Activated gamma-delta T cell (primary cell): ENCODE measurements around the gene SOX6.
"Not testable (repeated sequence)": the region's sequence is repeated elsewhere in the genome, so short reads cannot be mapped to it uniquely, and the experiment has no call there.

Source experiments
- DNase-seq: peaks from one replicate; lab custom pipeline; 2025; lab: John Stamatoyannopoulos, UW

Gene SOX6

DNA sequence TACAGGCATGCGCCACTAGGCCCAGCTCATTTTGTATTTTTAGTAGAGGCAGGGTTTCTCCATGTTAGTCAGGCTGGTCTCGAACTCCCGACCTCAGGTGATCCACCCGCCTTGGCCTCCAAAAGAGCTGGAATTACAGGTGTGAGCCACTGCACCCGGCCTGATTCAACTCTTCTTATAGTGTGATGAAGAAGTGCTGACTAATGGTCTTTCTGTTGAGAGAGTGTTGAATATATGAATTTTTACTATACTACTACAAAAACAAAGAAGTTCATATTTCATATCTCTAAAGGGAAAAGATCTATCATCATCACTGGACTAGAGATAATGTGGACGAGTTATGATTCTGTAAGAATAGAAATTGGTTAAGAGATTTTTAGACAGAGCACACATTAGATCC, 320.1 kb downstream of the SOX6 start:
- DNase-seq: no peak

DNA sequence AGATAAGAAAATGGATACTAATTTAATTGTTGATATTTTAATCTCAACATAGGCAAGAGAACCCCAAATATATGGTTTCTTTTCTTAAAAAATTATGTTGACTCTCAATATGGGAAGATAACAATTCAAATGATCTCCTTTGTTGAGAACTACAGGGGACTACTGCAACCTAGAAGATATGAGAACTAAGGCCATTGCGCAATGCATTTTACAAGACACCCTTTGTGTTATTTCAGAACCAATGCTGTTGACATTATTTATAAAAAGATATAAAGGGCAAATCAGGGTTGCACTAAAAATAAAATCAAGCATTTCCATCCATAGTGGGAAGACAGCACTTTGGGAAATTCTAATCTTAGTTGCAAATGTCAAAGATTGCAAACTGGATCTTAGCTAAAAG, 322.3 kb downstream of the SOX6 start:
- no peak for DNase-seq

DNA sequence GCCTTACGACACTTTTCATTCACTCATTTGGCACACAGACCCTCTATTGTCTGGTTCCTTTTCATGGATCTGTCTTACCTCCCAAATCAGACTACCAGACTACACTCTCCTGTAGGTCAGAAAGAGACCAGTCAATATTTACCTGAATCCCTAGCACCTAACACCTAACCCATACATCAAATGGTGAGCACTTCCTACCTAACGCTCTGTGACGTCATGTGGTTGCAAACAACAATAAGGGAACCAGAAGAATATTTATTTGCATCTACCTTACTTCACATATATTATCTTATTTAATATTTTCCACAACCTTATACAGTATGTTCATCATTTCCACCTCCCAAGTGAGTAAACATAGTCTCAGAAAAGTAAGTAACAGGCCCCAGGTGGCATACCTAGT, 323.4 kb downstream of the SOX6 start:
- DNase-seq: no peak

DNA sequence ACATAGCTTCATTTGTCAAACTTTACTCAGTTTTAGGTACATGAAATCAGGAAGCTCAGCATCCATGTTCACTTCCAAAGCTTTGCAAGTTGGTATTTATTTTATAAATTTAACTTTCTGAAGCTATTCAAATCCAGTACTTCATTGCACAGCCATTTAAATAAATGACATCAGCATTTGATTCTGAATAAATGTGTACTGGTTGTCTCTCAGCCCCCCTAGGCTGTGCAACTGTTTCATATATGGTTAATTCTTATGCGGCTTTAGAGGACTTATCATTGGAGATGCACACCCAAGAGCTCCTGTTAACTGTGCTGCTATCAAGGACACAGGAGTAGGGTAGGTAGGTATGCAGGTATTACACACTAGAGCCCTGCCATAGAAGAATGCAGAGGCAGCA, 325.1 kb downstream of the SOX6 start:
- no peak for DNase-seq

DNA sequence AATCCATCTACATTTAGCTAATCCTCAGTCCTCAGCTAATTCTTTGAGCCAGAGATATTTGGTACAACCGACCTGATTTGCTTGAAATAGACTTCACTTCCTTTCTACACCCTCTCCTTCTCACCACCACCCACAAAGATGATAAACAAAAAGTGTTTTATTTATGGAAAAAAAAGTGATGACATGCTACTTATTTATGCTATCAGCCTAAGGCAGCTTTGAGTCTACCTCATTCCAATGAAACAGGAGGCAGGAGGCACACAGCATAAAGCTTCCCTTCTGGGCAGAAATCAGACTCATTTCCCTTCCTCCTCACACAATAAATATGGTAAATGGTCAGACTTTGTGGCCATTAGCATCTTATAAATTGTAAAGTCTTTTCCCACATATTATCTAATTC, 325.7 kb downstream of the SOX6 start:
- no peak for DNase-seq

DNA sequence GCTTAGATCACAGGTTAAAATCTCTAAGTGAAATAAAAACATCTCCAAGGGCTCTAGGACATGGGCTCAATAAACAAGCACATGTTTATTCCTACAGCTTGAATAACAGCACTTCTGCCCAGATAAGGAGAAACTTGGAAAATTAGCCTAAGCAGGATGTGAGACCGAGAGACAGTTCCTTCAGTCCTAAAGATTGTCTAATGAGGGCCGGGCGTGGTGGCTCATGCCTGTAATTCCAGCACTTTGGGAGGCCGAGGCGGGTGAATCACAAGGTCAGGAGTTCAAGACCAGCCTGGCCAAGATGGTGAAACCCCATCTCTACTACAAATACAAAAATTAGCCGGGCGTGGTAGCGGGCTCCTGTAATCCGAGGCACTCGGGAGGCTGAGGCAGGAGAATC, 327.2 kb downstream of the SOX6 start:
- not testable (repeated sequence) for DNase-seq

DNA sequence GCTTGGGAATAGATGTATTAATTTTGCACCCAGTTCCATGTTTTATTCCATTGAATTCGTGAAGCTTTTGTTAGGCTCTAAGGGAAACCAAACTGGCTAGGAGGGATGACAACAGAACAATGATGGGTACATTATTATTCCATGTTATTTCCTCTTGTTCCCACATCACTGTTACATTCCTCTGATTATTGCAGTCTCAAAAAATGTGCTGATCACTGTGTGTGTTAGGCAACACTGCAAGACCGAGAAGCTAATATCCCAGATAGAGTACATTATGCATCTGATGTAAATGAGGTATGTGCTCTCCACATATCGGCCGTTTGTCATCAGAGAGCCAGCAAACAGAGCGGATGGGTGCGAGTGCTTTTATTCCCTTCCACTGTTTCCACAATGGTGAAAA, 327.9 kb downstream of the SOX6 start:
- DNase-seq: no peak

DNA sequence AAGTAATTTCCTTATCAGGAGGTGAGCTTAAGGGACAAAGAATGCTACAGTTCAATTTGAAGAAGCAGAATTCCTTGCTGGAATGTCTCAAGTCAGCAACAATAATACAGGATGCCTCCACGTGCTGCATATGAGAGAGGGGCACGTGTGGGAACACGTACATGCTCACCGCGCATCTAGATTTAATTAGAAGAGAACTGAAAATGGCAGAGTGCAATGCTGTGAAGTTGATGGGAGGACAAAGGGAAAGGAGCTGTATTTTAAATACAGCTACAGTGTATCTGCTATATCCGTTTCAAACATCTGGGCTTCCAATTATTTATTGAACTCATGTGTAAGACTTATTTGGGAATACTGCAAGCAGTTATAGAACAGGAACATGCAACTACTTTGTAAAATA, 328.7 kb downstream of the SOX6 start:
- no peak for DNase-seq

DNA sequence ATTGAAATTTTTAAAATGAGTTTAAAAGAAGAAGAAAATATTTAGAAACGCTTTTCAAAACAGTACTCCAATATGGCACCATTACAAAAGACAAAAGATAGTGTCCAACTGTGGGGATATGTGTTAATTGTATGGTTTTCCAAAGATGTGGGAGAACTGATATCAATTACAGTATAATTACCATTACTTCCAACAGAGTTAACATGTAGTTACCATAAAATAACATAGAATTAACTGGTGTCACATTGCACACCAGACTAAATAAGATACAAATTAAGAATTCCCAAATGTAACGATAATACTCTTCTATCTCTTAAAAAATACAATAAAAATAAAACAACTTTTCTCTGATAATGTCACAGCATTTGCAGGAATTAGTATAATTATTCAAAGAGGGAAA, 329.5 kb downstream of the SOX6 start:
- no peak for DNase-seq

DNA sequence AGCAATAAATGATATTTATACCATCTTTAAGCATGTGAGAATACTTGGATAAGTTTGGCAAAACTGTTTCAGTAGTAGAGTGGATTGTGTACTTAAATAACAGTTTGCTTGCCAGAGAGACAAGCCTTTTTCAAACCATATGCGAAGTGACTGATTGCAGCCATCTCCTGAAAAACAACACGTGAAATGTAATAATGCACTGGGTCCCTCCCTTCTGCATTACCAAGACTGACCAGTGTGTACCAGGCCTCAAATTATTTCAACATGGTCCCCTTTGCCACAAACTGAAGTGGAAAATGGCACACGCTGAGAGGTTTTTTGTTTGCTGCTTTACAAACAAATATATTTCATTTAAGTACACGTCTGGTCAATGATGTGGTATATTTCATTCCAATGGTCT, 337.4 kb downstream of the SOX6 start:
- DNase-seq: no peak

DNA sequence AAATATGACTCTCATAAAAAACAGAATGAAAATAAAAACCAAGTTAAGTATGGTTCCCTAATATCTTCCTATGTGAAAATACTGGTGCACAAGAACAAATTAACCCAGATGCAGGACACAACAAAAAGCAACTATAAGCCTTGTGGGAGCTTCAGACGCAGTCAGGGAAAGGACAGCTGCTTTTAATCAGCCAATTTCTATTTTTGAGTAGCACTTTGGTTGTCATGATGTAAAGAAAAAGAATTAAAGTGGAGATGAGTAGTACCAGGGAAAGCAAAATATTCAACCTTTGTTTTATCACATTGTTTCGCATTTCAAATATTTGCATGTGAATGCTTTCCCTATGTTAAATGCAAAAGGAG, 339.9 kb downstream of the SOX6 start:
- no peak for DNase-seq

DNA sequence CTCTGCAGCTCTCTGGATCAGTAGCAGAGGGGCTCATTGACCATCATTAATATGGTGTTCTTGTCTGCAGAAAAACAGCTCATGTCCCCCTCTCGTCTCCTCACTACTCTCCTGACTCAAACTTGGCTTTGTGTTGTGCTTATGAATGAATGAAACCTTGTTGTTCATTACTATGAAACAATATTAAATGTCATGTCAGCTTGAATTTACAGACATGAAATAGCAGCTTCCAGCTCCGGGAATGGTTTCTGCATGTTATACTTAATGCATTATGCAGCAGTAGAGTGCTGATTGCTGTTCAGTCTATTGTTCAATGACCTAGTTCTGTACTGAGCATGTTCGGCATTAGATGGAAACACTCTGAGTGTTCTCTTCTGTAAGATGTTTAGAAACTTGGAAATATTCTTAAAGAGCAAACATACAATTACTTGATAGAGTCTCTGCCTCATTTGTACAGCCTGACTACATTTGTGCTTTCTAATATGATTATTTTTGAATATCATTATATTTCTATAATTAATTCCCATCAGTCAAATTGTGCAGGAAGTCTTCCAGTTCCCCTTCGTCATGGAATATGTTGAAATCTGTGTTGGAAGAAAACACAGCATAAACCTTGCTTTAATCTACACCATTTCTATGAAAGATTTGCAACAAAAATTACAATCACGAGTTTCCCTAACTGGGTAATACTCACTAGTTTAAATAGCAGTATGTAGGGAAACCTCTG, 340.4 kb downstream of the SOX6 start:
- DNase-seq: no peak

DNA sequence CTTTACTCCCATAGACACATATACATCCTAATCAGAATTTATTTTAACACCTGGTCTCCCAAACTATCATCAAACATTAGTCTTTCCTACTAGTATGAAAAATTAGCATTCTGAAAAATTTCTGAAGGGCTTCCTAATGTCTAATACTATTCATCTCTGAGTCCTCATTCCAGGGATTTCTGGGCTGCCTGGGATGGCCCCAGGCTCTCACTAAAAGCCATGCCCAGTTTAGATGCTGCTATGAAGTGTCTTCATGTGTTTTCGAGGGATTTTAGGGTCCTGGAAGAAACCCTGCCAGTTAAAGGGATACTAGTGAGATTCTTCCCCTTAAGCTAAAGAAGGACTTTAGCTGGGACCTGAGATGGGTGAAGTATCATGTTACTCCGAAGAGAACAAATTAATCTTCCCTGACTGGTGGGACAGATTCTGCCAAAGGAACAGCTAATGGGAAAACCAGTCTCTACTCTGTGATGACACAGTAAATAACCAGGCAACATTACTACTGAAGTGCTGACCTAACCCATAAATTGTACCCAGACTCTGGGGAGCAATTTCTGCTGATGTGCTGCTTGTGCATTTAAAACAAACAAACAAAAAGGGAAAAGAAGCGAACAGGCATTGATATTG, 342.6 kb downstream of the SOX6 start:
- no peak for DNase-seq

DNA sequence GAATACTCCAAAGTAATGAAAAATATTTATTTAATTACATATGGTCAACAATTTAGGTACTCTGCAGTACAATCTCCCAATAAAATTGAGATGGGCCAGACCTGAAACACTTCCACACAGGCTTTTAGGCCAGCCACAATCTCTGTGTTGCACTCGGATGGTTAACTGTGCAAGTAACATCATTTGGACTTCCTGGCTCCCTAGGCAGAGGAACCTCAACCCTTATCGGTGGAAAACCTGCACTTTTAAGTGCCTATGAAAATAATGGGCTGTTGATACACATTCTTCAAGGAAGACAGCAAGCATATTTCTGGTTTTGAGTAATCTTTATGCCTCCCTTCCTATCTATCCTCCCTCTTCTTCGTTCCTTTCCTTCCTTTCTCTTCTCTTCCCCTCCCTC, 343.1 kb downstream of the SOX6 start:
- DNase-seq: no peak

DNA sequence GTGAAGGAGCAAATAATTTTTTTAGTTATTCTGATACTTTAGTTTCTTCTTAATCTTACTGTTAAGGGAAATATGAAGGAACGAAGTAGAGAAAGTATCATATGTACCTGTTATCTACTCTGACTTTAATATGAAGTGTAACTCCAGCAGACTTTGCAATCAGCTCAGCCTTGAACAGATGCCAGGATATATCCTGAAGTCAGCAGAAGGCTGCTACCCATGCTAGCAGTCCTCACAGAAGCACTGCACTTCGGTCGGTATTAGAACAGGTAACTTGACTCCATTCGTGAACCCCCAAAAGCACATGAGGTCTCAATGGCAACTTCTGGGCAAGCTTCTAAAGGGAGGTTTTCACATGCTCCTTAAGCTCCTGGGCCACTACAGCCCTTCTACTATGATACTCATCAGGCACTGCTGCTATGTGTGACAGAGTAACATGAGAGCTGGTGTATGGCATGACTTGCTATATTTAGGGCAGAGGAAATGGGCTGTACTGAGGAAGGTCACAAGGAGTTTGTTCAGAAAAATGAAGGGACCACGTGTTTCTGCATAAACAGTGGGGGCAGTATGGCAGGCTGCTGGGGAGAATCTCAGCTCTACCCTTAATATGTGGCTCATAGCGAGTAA, 344.1 kb downstream of the SOX6 start:
- no peak for DNase-seq

DNA sequence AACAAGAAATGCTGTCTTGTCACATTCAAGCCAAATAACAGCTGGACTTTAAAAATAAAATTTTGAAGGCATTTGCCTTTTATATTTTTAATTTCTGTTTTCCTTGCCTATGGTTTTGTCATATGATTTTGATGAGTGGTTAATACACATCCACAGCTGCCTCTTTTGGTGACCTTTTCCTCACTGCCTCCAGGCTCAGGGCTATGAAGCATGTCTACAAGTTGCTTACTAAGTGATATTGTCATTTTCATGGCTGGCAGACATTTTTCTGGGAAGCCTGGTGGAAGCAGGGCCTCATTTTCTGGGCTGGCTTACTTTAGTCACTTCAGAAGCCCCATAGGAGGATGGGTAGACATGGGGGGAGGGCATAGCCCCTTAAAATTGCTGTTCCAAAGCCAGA, 344.9 kb downstream of the SOX6 start:
- DNase-seq: no peak

DNA sequence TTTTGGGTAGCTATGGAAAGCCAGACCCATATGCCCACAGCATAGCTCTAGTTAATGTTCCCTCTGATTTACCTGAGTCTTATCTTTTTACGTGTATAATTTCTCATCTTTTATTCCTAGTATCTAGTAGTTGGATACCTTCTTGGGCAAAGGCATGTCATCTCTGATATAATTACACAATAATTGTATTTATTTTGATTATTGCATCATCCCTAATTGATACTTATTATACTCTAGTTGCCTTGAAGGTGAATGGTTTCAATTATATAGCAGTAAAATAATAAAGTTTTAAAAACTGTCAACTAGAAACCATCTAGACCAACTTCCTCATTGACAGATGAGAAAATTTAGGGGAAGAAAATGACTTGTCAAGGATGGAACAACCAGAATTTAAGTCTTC, 347.3 kb downstream of the SOX6 start:
- no peak for DNase-seq

DNA sequence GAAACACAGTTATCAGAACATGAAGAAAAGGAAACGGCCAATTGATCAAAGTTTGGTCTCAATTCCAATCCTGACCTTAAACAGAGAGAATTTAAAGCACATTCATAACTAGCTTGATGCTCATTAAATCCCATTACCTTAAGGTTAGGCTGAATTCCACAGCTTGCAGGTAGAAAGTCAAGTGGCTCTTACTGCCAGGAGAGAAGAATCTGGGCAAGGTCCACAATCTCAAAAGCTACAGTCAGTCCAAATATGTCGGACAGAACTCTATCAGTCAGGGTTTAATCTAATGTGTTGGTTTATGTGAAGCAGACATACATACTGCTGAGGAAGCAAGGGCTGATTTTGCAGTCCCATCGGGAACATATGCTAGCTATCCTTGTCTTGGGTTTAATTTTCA, 348.8 kb downstream of the SOX6 start:
- DNase-seq: no peak

DNA sequence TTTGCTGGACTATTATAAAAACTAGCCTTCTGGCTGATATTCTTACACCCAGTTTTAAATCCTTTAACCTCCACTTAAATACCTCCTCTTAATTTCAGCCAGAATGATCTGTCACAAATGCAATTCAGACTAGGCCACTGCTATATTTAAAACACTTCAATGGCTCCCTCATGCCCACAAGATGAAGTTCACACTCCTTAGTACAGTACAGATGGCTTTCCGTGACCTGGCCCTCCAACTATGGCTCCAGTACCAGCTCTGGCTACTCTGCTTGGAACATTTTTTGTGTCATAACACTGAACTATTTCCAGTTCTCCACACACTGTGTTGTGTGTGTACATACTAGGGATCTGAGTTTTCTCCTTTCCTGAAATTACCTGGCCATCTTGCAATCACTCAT, 353.4 kb downstream of the SOX6 start:
- DNase-seq: no peak

DNA sequence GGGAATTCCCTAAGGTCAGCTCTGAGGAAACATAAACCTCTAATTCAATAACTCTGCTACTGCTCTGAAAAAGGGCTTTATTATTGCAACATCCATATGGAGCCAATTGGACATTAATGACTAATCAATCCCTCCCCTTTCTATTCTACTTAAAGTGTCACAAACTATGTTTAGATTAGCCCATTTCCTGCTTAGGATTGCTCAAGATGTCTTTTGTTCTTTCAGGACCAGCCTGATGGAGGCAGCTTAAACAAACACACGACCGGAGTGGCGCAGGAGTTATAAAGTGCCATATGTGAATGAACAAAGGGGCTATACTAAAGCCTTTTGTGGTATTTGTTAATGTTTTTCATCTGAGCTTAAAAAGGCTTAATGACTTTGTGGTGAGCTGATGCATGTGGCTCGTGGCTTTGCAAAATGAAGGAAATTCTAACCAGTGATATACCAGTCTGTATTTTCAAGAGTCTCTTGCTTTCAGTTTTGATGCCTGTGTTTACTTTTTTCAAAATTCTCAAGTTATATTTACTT, 354.4 kb downstream of the SOX6 start:
- DNase-seq: no peak

DNA sequence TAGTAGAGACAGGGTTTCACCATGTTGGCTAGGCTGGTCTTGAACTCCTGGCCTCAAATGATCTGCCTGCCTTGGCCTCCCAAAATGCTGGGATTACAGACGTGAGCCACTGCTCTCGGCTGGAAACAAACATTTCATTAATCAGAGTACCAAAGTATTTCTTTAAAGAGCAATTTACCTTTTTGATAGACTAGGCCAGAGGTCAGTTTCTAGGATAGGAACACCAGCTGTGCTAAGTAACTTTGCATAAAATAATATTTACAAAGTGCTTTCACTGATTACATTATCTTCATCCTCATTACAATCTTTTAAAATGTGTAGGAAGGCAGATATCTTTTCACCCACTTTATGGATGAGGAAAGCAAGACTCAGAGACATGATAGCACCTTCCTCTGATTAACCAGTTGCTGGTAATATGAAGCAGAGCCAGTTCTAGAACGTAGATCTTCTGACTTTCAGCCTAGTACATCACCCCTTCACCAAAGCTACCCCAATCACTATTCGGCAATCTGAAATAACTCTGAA, 355.2 kb downstream of the SOX6 start:
- no peak for DNase-seq

DNA sequence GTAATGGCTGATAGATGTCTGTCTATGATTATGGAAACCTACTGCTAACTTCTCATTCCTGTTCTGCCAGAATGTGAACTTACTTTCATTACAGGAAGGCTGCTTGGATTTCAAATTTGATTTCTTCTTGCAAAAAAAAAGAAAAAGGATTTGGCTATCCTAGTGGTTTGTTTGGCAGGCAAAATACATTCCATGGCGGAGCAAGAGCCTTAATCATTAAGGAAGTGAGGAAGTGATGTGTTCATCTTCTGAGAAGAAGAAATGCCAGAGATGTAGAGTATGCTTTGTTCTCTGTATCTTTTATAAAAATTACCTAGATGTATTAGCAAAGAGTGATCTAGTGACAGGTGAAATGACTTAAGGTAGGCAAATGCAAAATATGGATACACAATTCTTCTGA, 356.3 kb downstream of the SOX6 start:
- DNase-seq: no peak

DNA sequence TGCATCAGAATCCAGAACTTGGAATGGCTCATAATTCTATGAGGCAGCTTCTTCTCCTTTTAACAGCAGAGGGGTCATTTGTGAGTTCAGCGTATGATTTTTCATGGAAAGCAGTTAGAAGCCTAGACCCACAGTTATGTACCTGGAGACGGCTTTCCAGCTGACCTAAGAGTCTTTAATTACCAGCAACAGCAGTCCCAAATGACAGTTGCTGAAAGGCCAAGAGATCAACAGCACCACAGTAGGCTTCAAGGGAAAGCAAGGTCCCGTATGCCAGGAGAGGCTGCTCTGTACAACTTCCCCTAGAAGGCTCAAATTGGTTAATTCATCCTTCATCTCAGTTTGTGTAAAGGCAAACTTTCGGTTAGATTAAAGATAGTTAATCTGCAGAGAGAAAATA, 363.0 kb downstream of the SOX6 start:
- no peak for DNase-seq
